Thyroid gland (tissue), 4 donors: Measurements from ENCODE around the gene CCDC88C.

Experiments used
- CTCF ChIP-seq, 6 experiments: fragments of 200-600 bp in 3 of 6; fragments of 450-650 bp in 3 of 6; sonication (generic) in 3 of 6; IDR thresholded peaks; one replicate each; pipeline ENCODE4 v1.5.1; 2016 to 2019; ENCODE audit warnings: antibody characterized with exemption in 6 of 6, mild to moderate bottlenecking in 2 of 6, inconsistent platforms in 1 of 6, moderate library complexity in 1 of 6
- POLR2A ChIP-seq, 2 donors: fragments of 450-650 bp; IDR thresholded peaks; one replicate each; pipeline ENCODE4 v1.6.1; 2017; ENCODE audit warnings: antibody characterized with exemption in 2 of 2, mild to moderate bottlenecking in 2 of 2, moderate library complexity in 1 of 2

GRCh38 chr14:91332986-91333649, 84.5 kb downstream of the CCDC88C start:
- TF ChIP-seq POLR2A (IDR thresholded peaks at IDR 0.05) (no peak), CTCF (IDR thresholded peaks at IDR 0.05) (no peak)
